Measurements from ENCODE around the gene ADAMTS14.

GRCh38 chr10:70732569-70732968, 60.3 kb downstream of the ADAMTS14 start:
- TF ChIP-seq CREB5 (CRISPR knock-in tag; IDR thresholded peaks at IDR 0.05; ENCODE audit: low read depth) = no peak
- no peak for TF ChIP-seq ESRRG (CRISPR knock-in tag; IDR thresholded peaks at IDR 0.05)
- TF ChIP-seq POU6F1 (CRISPR knock-in tag; IDR thresholded peaks at IDR 0.05; ENCODE audit: borderline replicate concordance, low read depth) = no peak
- no peak for TF ChIP-seq RARB (CRISPR knock-in tag; IDR thresholded peaks at IDR 0.05)
- TF ChIP-seq ZNF565 (CRISPR knock-in tag; conservative IDR thresholded peaks at IDR 0.05; ENCODE audit: low read depth) = no peak

Measured in SK-N-SH treated with all-trans-retinoic acid at 6 μM for 48 hours (cell line).